ENCODE measurements around the gene RAI14.
"Not testable (repeated sequence)": the region's sequence is repeated elsewhere in the genome, so short reads cannot be mapped to it uniquely, and the experiment has no call there.

RAI14 gene

GRCh38 chr5:34731435-34732232, 75.5 kb downstream of the RAI14 start:
- no peak for DNase-seq (ENCODE audit: low spot score)

GRCh38 chr5:34734326-34734725, 78.2 kb downstream of the RAI14 start:
- no peak for DNase-seq (ENCODE audit: low spot score)

- DNase-seq (ENCODE audit: low spot score) = no peak
These were observed 79.6 kb downstream of the RAI14 start for GRCh38 chr5:34735491-34736426.

- no peak for DNase-seq (ENCODE audit: low spot score)
These were observed 80.5 kb downstream of the RAI14 start for GRCh38 chr5:34736445-34737115.

- no peak for DNase-seq (ENCODE audit: low spot score)
These were observed 81.6 kb downstream of the RAI14 start for GRCh38 chr5:34737731-34738130.

GRCh38 chr5:34738381-34738780, 82.3 kb downstream of the RAI14 start:
- DNase-seq (ENCODE audit: low spot score) = no peak

GRCh38 chr5:34740389-34740806, 84.3 kb downstream of the RAI14 start:
- no peak for DNase-seq (ENCODE audit: low spot score)

- no peak for DNase-seq (ENCODE audit: low spot score)
These were observed 85.9 kb downstream of the RAI14 start for GRCh38 chr5:34742061-34742460.

- no peak for DNase-seq (ENCODE audit: low spot score)
These were observed 87.8 kb downstream of the RAI14 start for GRCh38 chr5:34743878-34744277.

- no peak for DNase-seq (ENCODE audit: low spot score)
These were observed 92.3 kb downstream of the RAI14 start for GRCh38 chr5:34748431-34748830.

- DNase-seq (ENCODE audit: low spot score) = no peak
These were observed 93.3 kb downstream of the RAI14 start for GRCh38 chr5:34749431-34749873.

GRCh38 chr5:34750206-34750605, 94.1 kb downstream of the RAI14 start:
- DNase-seq (ENCODE audit: low spot score) = no peak

GRCh38 chr5:34751807-34752736, 95.9 kb downstream of the RAI14 start:
- DNase-seq (ENCODE audit: low spot score) = no peak

GRCh38 chr5:34753236-34753635, 97.1 kb downstream of the RAI14 start:
- DNase-seq (ENCODE audit: low spot score) = not testable (repeated sequence)

- DNase-seq (ENCODE audit: low spot score) = no peak
These were observed 99.8 kb downstream of the RAI14 start for GRCh38 chr5:34755926-34756325.

GRCh38 chr5:34756781-34757624, 100.9 kb downstream of the RAI14 start:
- DNase-seq (ENCODE audit: low spot score) = no peak

GRCh38 chr5:34758514-34758913, 102.4 kb downstream of the RAI14 start:
- no peak for DNase-seq (ENCODE audit: low spot score)

GRCh38 chr5:34759213-34759612, 103.1 kb downstream of the RAI14 start:
- not testable (repeated sequence) for DNase-seq (ENCODE audit: low spot score)

- no peak for DNase-seq (ENCODE audit: low spot score)
These were observed 109.5 kb downstream of the RAI14 start for GRCh38 chr5:34765662-34766061.

GRCh38 chr5:34767180-34767579, 111.1 kb downstream of the RAI14 start:
- DNase-seq (ENCODE audit: low spot score) = no peak

Data from germinal center (tissue), 1 donor.